ENCODE measurements around the gene ADAP2. TPM values are rescaled to one million over a fixed set of nuclear protein-coding genes. Genes with fewer than 3 reads are reported as not detected.

Gene ADAP2
- total and polyA plus RNA-seq, 2 of the 8 experiments (the other 6 are each of a cell fraction or from before 2014, with no cell fraction given): 0.76 to 1.1 TPM

DNA sequence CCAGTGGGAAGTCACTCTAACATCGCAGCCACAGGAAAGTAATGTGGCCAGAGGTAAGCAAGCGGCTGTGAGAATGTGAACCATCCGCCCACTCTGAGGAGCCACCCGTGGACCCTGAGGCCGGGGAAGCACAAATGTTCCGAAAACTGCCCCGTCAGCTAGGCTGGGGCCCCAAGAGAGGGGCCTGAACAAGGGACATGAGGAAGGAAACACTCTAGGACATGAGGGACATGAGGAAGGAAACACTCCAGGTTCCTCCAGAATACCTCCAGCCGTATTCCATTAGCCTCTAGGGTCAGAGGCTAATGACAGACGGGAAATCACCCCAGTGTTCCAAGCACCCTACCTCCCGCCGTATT is 16.0 kb upstream of the ADAP2 start (continued):
- TF ChIP-seq EP300 (IDR thresholded peaks at IDR 0.05; ENCODE audit: borderline replicate concordance in 1 of 2, low read depth in 2 of 2, low read length in 2 of 2) (no peak), CEBPB (IDR thresholded peaks at IDR 0.05; ENCODE audit: low read depth, low read length) (no peak), SIX5 (IDR thresholded peaks at IDR 0.05; ENCODE audit: low read depth, low read length) (no peak), NRF1 (IDR thresholded peaks at IDR 0.05; ENCODE audit: low read depth, low read length) (no peak)

Data from H1 (cell line).